NCI-H146 treated with DMSO at 0.1 percent for 48 hours (cell line): ENCODE measurements around the gene STARD13.

Source experiments
- DNase-seq: peaks from one replicate; lab custom pipeline; 2025; ENCODE audit not compliant: unreplicated experiment; lab: John Stamatoyannopoulos, UW

The STARD13 gene

DNA sequence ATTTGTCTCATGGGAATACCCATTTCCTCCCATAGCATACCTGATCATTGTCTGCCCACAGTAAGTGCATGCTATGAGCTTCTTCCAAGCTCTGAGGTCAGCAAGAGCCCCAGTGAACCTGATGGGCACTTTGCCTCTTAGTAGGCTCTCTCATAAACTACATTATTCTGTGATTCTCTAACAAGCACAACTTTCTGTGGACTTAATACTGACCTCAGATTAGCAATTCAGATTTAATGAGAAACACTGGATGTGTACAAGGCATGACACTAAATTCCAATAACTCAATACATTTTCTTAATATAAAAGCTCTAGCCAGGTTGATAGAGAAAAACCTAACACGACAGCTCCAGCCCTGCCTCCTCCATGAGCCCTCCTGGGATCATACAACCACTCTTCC is 23.3 kb upstream of the STARD13 start:
- DNase-seq, result no peak

GRCh38 chr13:33307843-33308242 is 22.3 kb upstream of the STARD13 start:
- DNase-seq, result no peak

GRCh38 chr13:33303855-33304597 is 18.5 kb upstream of the STARD13 start:
- no peak for DNase-seq

DNA sequence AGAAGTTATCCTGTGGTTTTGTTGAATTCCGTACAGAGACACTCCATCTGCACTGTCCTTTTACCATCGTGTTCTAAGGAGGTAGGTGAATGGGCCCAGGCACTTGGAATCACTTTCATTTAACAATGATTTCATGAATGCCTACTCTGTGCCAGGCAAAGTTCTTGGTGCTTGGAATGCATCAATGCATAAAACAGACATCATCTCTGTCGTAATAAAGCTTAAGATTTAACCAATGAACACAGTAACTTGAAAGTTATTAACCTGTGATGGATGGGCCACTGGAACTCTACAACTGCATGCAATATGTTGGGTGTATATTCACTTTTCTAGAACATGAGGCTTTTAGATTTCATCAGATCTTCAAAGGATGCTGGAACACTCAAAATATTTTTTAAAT is 14.1 kb upstream of the STARD13 start:
- no peak for DNase-seq

GRCh38 chr13:33296793-33297425 is 11.4 kb upstream of the STARD13 start:
- DNase-seq, result no peak

DNA sequence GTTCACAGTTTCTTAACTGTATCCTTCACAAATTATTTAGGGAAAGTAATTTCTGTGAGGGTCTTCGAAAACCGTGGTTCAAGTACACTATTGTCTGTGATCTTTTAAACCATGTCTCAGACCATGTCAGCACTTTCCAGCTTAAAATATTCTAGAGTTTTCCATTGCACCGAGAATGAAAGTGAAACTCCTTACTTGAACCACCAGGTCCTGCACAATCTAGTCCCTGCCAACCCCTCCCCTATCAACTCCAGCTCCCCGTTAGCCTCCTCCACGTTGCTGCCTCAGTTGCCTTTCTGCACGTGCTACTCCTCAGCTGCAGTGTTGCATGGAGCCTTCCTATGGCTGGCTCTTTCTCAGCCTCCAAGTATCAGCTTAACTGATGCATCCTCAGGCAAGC is 7.2 kb upstream of the STARD13 start:
- no peak for DNase-seq

GRCh38 chr13:33290421-33290965 is 4.9 kb upstream of the STARD13 start:
- no peak for DNase-seq

DNA sequence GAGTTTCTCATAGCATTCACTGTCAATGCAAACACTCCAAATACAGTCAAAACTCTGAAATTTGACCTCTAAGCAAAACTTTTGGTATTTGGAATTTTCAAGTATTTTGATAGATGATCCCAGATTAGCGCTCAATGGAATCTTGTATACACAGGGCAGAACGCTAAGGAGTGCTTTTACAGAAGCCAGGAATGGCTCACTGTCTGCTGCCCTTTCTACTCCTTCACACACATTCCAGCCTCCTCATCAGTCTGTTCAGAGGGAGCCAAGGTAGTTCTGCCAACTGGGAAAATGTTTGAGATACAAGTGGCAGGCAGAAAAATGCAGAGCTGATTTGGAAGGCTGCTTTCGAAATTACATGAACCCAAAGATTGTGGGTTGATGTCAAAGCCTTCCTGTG is 4.4 kb upstream of the STARD13 start:
- no peak for DNase-seq

DNA sequence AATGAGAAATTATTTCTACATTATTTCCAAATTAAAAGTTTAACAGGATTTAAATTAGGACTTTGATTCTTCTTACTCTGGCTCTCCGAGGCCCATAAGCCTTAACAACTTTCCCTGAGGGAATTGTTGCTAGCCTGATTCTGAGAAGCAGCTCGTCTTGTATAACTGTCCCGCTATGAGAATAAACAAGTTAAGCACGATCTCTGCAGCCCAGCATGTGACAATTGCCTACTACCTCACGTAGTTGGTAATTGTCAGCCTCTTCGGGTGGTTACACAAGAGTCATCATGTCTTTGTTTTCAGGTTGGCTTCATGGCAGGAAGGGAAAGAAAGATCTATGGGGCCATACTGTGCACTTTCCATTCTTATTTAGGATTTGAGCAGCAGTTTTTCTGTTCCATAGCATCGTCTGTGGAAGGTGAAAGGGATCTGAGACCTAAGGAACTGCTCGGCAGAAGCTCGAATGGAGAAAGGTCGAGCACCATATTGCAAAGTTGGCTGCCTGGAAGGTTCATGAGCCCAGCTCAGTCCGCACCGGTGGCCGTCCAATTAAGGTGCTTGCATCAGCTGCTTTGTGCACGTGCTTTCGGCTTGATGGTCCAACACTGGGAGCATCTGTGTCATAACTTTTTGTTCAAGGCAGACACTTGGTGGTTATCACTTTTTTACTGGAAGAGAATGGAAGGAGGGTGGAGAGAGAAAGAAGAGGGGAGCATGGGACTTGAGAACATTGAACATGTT is 1.8 kb upstream of the STARD13 start:
- DNase-seq, result no peak

- no peak for DNase-seq
Measured at GRCh38 chr13:33286128-33286527, 573 bp upstream of the STARD13 start.

DNA sequence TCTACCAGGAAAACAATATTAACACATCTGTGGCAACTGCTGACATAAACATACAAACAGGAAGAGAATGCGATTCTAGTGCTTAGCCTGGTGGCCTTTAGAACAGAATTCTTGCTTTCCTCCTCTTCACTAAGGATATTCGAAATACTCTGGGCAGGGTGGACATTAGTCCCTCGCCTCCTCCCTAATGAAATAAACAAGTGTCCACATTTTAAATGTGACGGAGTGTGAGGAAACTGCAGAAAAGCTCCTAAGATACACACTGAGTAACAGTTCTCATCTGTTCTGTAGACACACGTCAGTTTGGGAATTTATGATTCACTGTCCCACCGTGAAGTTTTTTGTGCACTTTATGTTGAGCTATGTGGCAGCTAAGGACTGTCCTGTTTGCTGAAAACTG is 639 bp downstream of the STARD13 start:
- DNase-seq, result no peak

DNA sequence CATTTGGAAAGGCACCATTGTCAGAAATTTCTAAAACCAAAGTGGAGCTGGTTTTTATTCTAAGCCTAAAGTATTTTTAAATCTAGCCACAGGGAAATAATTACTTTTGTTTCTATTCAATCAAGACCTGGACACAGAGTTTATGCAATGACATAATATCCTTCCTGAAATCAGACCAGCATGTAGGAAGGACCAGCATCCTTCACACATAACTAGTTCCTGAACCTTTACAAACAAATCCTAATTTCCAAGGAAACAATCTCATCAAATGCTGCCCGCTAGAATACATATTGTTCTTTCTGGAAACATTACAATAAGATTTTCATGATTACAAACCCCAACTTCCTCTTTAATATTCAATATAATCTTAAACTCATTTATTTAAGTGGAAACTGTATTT is 1.5 kb downstream of the STARD13 start:
- no peak for DNase-seq

- DNase-seq, result no peak
Measured at GRCh38 chr13:33283195-33283911, 2.2 kb downstream of the STARD13 start.

- no peak for DNase-seq
Measured at GRCh38 chr13:33281951-33282595, 3.5 kb downstream of the STARD13 start.

- DNase-seq, result no peak
Measured at GRCh38 chr13:33280923-33281322, 4.6 kb downstream of the STARD13 start.

- DNase-seq, result no peak
Measured at GRCh38 chr13:33280279-33280905, 5.2 kb downstream of the STARD13 start.

- no peak for DNase-seq
Measured at GRCh38 chr13:33279414-33280278, 5.9 kb downstream of the STARD13 start.

DNA sequence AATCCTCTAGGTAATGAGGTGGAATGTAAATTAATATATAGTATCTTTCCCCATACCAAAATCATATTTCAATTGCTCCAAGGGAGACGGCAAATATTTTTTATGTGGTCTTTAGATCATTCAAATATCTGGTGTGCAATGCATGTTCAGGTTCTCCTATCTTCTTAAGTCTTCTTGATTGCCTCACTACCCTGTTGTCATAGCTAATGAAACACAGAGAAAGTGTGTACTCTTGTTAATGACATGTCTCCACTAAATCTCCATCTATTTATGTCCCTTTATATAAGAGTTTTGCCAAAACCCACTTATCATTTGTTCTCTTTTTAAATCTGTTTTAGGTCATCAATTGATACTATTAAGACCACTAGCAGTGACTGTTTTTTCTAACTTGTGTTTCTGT is 6.6 kb downstream of the STARD13 start:
- no peak for DNase-seq

GRCh38 chr13:33277946-33278345 is 7.6 kb downstream of the STARD13 start:
- DNase-seq, result no peak
